OCI-LY7 (cell line): ENCODE results near the gene ZBTB16. TPM values are rescaled to one million over a fixed set of nuclear protein-coding genes. Genes with fewer than 3 reads are reported as not detected.

Source experiments
- BruUV-seq: library from RNA; stranded (reverse); fragments of 400-500 nt; replicated peaks from 2 replicates; lab custom pipeline; 2021; lab: Mats Ljungman, UMichigan
- CTCF ChIA-PET: fragments of 300-600 bp; sonication (Branson Sonifier 250); formaldehyde crosslinking; loops from one replicate; lab custom pipeline; 2022; ENCODE audit warnings: antibody characterized with exemption; ENCODE audit not compliant: unreplicated experiment; lab: Charles Lee
- POLR2A ChIA-PET: fragments of 300-600 bp; sonication (Branson Sonifier 250); formaldehyde crosslinking; loops from one replicate; lab custom pipeline; 2022; ENCODE audit warnings: antibody characterized with exemption; lab: Charles Lee
- DNase-seq: peaks from one replicate; pipeline ENCODE4 v3.0.0-alpha.2; 2015; ENCODE audit warnings: low spot score
- H2AFZ ChIP-seq: fragments of 200-600 bp; sonication (generic), shearing (Covaris generic); 2 replicates; pipeline ENCODE4 v1.6.1; 2014; ENCODE audit warnings: mild to moderate bottlenecking, antibody characterized with exemption, low read length, moderate library complexity
- H3K27ac ChIP-seq: fragments of 200-600 bp; sonication (generic); 2 replicates; pipeline ENCODE4 v1.5.1; 2014; ENCODE audit warnings: mixed run types, low read depth, mild to moderate bottlenecking, moderate library complexity, low read length, inconsistent platforms; ENCODE audit not compliant: poor library complexity, severe bottlenecking
- H3K36me3 ChIP-seq: fragments of 200-600 bp; sonication (generic); 2 replicates; pipeline ENCODE4 v1.6.1; 2014; ENCODE audit warnings: mild to moderate bottlenecking, antibody characterized with exemption, low read length, moderate library complexity, mixed read lengths; ENCODE audit not compliant: insufficient read depth
- H3K4me1 ChIP-seq: fragments of 200-600 bp; sonication (generic); 2 replicates; pipeline ENCODE4 v1.5.1; 2014; ENCODE audit warnings: mild to moderate bottlenecking, low read length; ENCODE audit not compliant: insufficient read depth, poor library complexity, severe bottlenecking
- H3K4me2 ChIP-seq: fragments of 200-600 bp; sonication (generic); 2 replicates; pipeline ENCODE4 v1.6.1; 2014; ENCODE audit warnings: mild to moderate bottlenecking, low read length
- H3K4me3 ChIP-seq: fragments of 200-600 bp; sonication (generic); 2 replicates; pipeline ENCODE4 v1.5.1; 2014; ENCODE audit warnings: mild to moderate bottlenecking, low read depth, low read length; ENCODE audit not compliant: poor library complexity, severe bottlenecking
- H3K79me2 ChIP-seq: fragments of 200-600 bp; sonication (generic); 2 replicates; pipeline ENCODE4 v1.6.1; 2016; ENCODE audit warnings: low read depth, mild to moderate bottlenecking, low read length, moderate library complexity, mixed read lengths; ENCODE audit not compliant: insufficient read depth
- H3K9me2 ChIP-seq: fragments of 200-600 bp; sonication (generic); 2 replicates; pipeline ENCODE4 v1.6.1; 2016; ENCODE audit warnings: mild to moderate bottlenecking, low read length, mixed read lengths; ENCODE audit not compliant: insufficient read depth
- H3K9me3 ChIP-seq: fragments of 200-600 bp; sonication (generic); 2 replicates; pipeline ENCODE4 v1.6.1; 2014; ENCODE audit warnings: mild to moderate bottlenecking, mixed run types, low read length, mixed read lengths
- H4K20me1 ChIP-seq: fragments of 200-600 bp; sonication (generic); 2 replicates; pipeline ENCODE4 v1.6.1; 2014; ENCODE audit warnings: mild to moderate bottlenecking, antibody characterized with exemption, low read length, moderate library complexity, mixed read lengths; ENCODE audit not compliant: insufficient read depth
- EZH2phosphoT487 ChIP-seq: fragments of 200-600 bp; sonication (generic); IDR thresholded peaks from 2 replicates; pipeline ENCODE4 v1.6.1; 2018; ENCODE audit warnings: low read depth, borderline replicate concordance, mild to moderate bottlenecking, mixed run types, antibody characterized with exemption, low read length, moderate library complexity, mixed read lengths
- intact Hi-C: fragments of 100-400 bp; cut with micrococcal nuclease; formaldehyde crosslinking; loops from one replicate; pipeline ENCODE4 v1.10.0; 2022; ENCODE audit not compliant: unreplicated experiment
- total RNA-seq, 2 experiments: library from RNA; depleted of rRNA in 1 of 2; stranded (reverse); fragments of >200 nt in 1 of 2; shearing (Covaris generic) in 1 of 2; gene quantifications; 2 replicates each; pipeline ENCODE4 v1.2.3, GENCODE V29; 2014 to 2022
- TF ChIP-seq, protein P1 (sequence below): fragments of 200-600 bp; sonication (generic); conservative IDR thresholded peaks from 2 replicates; pipeline ENCODE4 v1.5.1; 2014; ENCODE audit warnings: mild to moderate bottlenecking, antibody characterized with exemption, low read length, moderate library complexity, mixed read lengths

Gene ZBTB16
- total RNA-seq, 2 experiments from 2014 or later: not detected

DNA sequence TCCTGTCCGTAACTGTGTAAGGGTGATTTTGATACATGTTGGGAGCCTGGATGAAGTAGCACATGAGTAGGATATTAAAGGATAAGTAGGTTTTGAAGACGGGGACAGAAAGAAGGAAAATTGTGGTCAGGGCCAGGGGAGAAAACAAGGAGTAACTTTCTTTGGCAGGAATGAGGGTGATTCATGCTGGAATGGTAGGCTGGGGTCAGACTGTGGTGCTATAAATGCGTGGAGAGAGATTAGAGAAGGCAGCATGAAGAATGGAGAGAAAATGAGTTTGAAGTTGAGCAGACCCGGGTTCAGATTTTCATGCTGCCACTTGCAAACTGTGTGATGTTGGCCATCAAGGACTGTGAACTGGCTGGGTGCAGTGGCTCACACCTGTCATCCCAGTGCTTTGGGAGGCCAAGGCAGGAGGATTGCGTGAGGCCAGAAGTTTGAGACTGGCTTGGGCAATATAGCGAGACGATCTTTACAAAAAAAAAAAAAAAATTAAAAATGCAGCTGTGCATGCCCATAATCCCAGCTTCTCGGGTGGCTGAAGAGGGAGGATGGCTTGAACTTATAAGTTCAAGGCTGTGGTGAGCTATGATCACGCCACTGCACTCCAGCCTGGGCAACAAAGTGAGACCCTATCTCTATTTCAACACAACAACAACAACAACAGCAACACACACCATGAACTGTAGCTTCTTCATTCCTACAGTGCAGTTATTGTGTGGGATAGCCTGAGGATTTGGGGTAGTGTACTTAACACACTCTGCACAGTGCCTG is 22.3 kb downstream of the ZBTB16 start:
- TF ChIP-seq, protein P1, sequence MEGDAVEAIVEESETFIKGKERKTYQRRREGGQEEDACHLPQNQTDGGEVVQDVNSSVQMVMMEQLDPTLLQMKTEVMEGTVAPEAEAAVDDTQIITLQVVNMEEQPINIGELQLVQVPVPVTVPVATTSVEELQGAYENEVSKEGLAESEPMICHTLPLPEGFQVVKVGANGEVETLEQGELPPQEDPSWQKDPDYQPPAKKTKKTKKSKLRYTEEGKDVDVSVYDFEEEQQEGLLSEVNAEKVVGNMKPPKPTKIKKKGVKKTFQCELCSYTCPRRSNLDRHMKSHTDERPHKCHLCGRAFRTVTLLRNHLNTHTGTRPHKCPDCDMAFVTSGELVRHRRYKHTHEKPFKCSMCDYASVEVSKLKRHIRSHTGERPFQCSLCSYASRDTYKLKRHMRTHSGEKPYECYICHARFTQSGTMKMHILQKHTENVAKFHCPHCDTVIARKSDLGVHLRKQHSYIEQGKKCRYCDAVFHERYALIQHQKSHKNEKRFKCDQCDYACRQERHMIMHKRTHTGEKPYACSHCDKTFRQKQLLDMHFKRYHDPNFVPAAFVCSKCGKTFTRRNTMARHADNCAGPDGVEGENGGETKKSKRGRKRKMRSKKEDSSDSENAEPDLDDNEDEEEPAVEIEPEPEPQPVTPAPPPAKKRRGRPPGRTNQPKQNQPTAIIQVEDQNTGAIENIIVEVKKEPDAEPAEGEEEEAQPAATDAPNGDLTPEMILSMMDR: no peak
- TF ChIP-seq EZH2phosphoT487: no peak
- H3K9me3 ChIP-seq: no peaks in the 10 kb centered on the region
- peaks cover 20% of the 10 kb centered on the region for H3K4me1 ChIP-seq
- H3K4me3 ChIP-seq: no peak overlapping the region
- no peak overlapping the region for H3K4me2 ChIP-seq
- H2AFZ ChIP-seq: no peak overlapping the region
- no peaks in the 10 kb centered on the region for H3K36me3 ChIP-seq
- no peaks in the 10 kb centered on the region for H4K20me1 ChIP-seq
- no peaks in the 10 kb centered on the region for H3K79me2 ChIP-seq
- H3K9me2 ChIP-seq: no peaks in the 10 kb centered on the region
- no TSS peak for BruUV-seq
- intact Hi-C loops: no loop called here
- H3K27ac ChIP-seq: no peak overlapping the region
- ChIA-PET CTCF (no interaction called here), POLR2A (interaction anchor here (0.6 kb wide), 1 partner anchor 1254 kb away, joined by 4 read pairs; no protein-coding TSS in a partner anchor)
- DNase-seq: no peak

DNA sequence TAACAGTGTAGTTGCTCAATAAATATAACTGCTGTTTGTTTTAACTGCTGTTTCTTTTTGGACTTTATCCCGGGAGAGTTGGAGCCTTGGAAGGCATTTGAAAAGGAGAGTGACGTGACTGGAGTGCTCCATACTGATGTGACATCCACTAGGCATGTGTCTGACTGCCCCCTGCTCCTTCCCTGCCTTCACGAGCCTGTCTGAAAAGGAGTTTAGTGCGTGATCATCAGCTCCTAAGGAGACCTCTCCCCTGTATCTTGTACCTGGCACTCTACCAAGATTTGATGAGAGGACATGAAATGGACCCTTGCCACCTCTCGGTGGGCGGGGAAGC is 22.9 kb downstream of the ZBTB16 start:
- ChIA-PET CTCF (no interaction called here), POLR2A (interaction anchor here (0.6 kb wide), 1 partner anchor 1254 kb away, joined by 4 read pairs; no protein-coding TSS in a partner anchor)
- no peak for DNase-seq
- Histone ChIP-seq H3K4me1 (peaks cover 14% of the 10 kb centered on the region), H3K79me2 (no peaks in the 10 kb centered on the region), H3K27ac (no peak overlapping the region), H3K9me2 (no peaks in the 10 kb centered on the region), H3K4me3 (no peak overlapping the region), H3K36me3 (no peaks in the 10 kb centered on the region), H2AFZ (no peak overlapping the region), H3K4me2 (no peak overlapping the region), H3K9me3 (no peaks in the 10 kb centered on the region), H4K20me1 (no peaks in the 10 kb centered on the region)
- no peak for TF ChIP-seq EZH2phosphoT487
- TF ChIP-seq, protein P1: no peak
- intact Hi-C loops: no loop called here
- BruUV-seq: no TSS peak

DNA sequence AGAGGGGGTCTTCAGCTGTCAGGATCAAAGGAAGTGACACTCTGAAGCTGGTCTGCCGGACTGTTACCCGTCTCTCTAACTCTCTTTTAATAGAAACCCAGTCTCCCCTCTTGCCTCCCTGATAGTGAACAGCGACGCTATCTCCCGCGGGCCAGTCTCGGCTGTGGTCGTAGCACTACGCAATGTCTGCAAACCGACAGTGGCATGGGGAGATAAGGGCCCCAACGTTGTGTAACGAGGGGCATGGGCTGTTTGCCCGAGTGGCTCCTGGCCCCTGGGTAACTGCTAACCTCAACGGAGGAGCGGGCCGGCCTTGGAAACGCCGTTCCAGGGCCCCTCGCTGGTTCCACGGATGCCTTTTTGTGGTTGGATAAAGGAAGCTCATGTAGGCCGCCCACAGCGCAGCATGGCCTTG is 23.3 kb downstream of the ZBTB16 start:
- no peak for DNase-seq
- Histone ChIP-seq H3K27ac (no peak overlapping the region), H3K4me2 (no peak overlapping the region)

More for the DNA sequence above, 23.3 kb downstream of the ZBTB16 start:
- no peaks in the 10 kb centered on the region for H3K9me2 ChIP-seq
- no peak overlapping the region for H2AFZ ChIP-seq
- H3K79me2 ChIP-seq: no peaks in the 10 kb centered on the region
- TF ChIP-seq, protein P1: no peak
- no peak for TF ChIP-seq EZH2phosphoT487
- no peak overlapping the region for H3K4me3 ChIP-seq
- no peaks in the 10 kb centered on the region for H4K20me1 ChIP-seq
- intact Hi-C loops: no loop called here
- CTCF ChIA-PET: no interaction called here
- no peaks in the 10 kb centered on the region for H3K36me3 ChIP-seq
- BruUV-seq: no TSS peak
- peaks cover 10% of the 10 kb centered on the region for H3K4me1 ChIP-seq
- POLR2A ChIA-PET: no interaction called here
- no peaks in the 10 kb centered on the region for H3K9me3 ChIP-seq
